Muscle of back (tissue), 11 donors: ENCODE data around the gene R3HDM2. TPM values are rescaled to one million over a fixed set of nuclear protein-coding genes. Genes with fewer than 3 reads are reported as not detected.
A peak's percentile ranks its signal among the peaks of the same experiment; 100 is the strongest.

Experiments used
- DNase-seq, 3 donors: peaks; one replicate each; pipeline versions ENCODE4 v3.0.0 to v3.0.0-alpha.2; 2013
- polyA plus RNA-seq, 10 donors: library from polyadenylated mRNA; unstranded; fragments of 120-200 nt; gene quantifications; one replicate each; pipeline ENCODE4 v1.2.1, GENCODE V29; 2013; ENCODE audit not compliant: insufficient read length in 10 of 10

The R3HDM2 gene
- polyA plus RNA-seq, 10 donors = 33.2 to 59.4 (median 49.1) TPM

GRCh38 chr12:57229634-57230380 lies 201.0 kb downstream of the R3HDM2 start, which contains the start of gene SHMT2:
TSS of gene SHMT2 (plus strand) at chr12:57229711. CDS start at chr12:57229779, 68 bp downstream.
- peak; percentile 94 to 97 (median 96) for DNase-seq

GRCh38 chr12:57229046-57229633 lies 201.7 kb downstream of the R3HDM2 start:
- DNase-seq = no peak

GRCh38 chr12:57227315-57228115 lies 203.3 kb downstream of the R3HDM2 start:
- no peak for DNase-seq

GRCh38 chr12:57226588-57227314 lies 204.1 kb downstream of the R3HDM2 start:
- no peak for DNase-seq

- no peak for DNase-seq
Measured at GRCh38 chr12:57225680-57226210, 205.1 kb downstream of the R3HDM2 start.

- no peak for DNase-seq
Measured at GRCh38 chr12:57224973-57225679, 205.7 kb downstream of the R3HDM2 start.

- DNase-seq = no peak
Measured at GRCh38 chr12:57224278-57224972, 206.4 kb downstream of the R3HDM2 start.

- DNase-seq = no peak
Measured at GRCh38 chr12:57223191-57224165, 207.4 kb downstream of the R3HDM2 start.

- no peak for DNase-seq
Measured at GRCh38 chr12:57222286-57223190, 208.3 kb downstream of the R3HDM2 start.

GRCh38 chr12:57221169-57221917 lies 209.5 kb downstream of the R3HDM2 start:
- no peak for DNase-seq

- no peak for DNase-seq
Measured at GRCh38 chr12:57220770-57221168, 210.1 kb downstream of the R3HDM2 start.

GRCh38 chr12:57219993-57220754 lies 210.7 kb downstream of the R3HDM2 start:
- no peak for DNase-seq

- peak in 1 of 3 donors; percentile 34 for DNase-seq
Measured at GRCh38 chr12:57219205-57219992, 211.4 kb downstream of the R3HDM2 start.

- peak in 1 of 3 donors; percentile 64 for DNase-seq
Measured at GRCh38 chr12:57218030-57218853, 212.6 kb downstream of the R3HDM2 start.
